ENCODE measurements around the gene TMEM132D. TPM values are rescaled to one million over a fixed set of nuclear protein-coding genes. Genes with fewer than 3 reads are reported as not detected.

Gene TMEM132D
- total and polyA plus RNA-seq, 2 donors (not counting 3 experiments of a cell fraction or from before 2014, with no cell fraction given) = not detected

DNA sequence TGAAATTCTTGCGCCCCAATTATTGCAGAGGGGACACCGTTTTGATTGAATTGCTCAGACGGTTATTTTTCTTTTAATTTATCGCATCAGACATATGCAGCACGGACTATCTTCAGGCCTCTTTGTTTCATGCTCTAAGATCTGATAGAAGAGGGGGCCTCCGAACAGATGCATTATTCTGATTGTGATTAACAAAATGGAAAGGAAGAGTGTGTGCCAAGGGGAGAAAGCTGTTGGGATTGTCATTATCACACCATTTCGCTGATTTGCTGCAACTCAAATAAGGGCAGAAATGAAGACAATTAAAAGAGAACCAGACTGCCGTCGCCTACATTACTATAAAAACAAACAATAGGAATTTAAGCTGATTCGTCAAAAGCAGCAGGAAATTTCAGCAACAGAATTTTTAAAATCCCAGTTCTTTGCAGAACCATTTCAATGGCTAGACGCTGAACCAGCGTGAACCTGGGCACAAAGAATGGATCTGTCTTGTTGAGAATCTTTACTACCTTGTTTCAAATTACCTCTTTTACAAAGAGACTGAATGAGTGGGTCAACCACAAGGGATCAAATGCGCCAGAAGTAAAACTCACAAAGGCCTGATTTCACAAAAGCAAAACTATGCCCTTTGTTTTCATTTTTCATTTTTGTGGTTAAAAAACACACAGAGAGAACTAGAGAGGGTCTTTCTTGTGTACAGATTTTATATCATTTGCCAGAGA is 30.6 kb downstream of the TMEM132D start:
- CTCF ChIA-PET = no interaction called here
- POLR2A ChIA-PET = no interaction called here
- FAIRE-seq (no peak), DNase-seq (ENCODE audit: low read depth, low spot score) (no peak)
- BruUV-seq (replicated peaks) = no TSS peak
- intact Hi-C loops (cut with micrococcal nuclease) = no loop called here
- no peaks in the 10 kb centered on the region for H3K79me2 ChIP-seq (ENCODE audit: control insufficient read depth, insufficient read depth, low read length)
- dilution Hi-C loops (cut with MboI; ENCODE audit: extremely low pct_ligation_motif_present, low sequenced_read_pairs) = no loop called here
- no peaks in the 10 kb centered on the region for H3K9me1 ChIP-seq (replicated peaks; ENCODE audit: control insufficient read depth, extremely low read depth, insufficient read depth, low read length)
- no peak overlapping the region for H3K4me2 ChIP-seq (ENCODE audit: insufficient read depth, low read length)
- TF ChIP-seq, protein P1, sequence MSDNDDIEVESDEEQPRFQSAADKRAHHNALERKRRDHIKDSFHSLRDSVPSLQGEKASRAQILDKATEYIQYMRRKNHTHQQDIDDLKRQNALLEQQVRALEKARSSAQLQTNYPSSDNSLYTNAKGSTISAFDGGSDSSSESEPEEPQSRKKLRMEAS (IDR thresholded peaks at IDR 0.05; ENCODE audit: insufficient read depth, insufficient read length) = no peak
- no peak for TF ChIP-seq POLR2A (IDR thresholded peaks at IDR 0.05; ENCODE audit: low read depth, low read length)
- no peak for TF ChIP-seq GATA2 (IDR thresholded peaks at IDR 0.05; ENCODE audit: insufficient read depth, insufficient read length, low read depth, low read length)
- TF ChIP-seq FOS (IDR thresholded peaks at IDR 0.05; ENCODE audit: borderline replicate concordance, insufficient read depth, low read length) = no peak
- no peak for TF ChIP-seq MYC (IDR thresholded peaks at IDR 0.05; ENCODE audit: low read depth, low read length)
- TF ChIP-seq, protein P2, sequence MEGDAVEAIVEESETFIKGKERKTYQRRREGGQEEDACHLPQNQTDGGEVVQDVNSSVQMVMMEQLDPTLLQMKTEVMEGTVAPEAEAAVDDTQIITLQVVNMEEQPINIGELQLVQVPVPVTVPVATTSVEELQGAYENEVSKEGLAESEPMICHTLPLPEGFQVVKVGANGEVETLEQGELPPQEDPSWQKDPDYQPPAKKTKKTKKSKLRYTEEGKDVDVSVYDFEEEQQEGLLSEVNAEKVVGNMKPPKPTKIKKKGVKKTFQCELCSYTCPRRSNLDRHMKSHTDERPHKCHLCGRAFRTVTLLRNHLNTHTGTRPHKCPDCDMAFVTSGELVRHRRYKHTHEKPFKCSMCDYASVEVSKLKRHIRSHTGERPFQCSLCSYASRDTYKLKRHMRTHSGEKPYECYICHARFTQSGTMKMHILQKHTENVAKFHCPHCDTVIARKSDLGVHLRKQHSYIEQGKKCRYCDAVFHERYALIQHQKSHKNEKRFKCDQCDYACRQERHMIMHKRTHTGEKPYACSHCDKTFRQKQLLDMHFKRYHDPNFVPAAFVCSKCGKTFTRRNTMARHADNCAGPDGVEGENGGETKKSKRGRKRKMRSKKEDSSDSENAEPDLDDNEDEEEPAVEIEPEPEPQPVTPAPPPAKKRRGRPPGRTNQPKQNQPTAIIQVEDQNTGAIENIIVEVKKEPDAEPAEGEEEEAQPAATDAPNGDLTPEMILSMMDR (IDR thresholded peaks at IDR 0.05; ENCODE audit: extremely low read depth in 1 of 2, insufficient read depth in 1 of 2, low read depth in 1 of 2, low read length in 2 of 2) = no peak
- no peak for TF ChIP-seq EZH2 (IDR thresholded peaks at IDR 0.05; ENCODE audit: borderline replicate concordance, low read depth, low read length, severe bottlenecking)
- TF ChIP-seq JUN (IDR thresholded peaks at IDR 0.05; ENCODE audit: borderline replicate concordance, insufficient read depth, insufficient read length, low read depth) = no peak
- TF ChIP-seq POLR2AphosphoS5 (IDR thresholded peaks at IDR 0.05; ENCODE audit: insufficient read depth, low read depth, low read length) = no peak
- H3K9ac ChIP-seq (replicated peaks; ENCODE audit: extremely low read depth, insufficient read depth, low read length) = no peak overlapping the region
- H4K20me1 ChIP-seq (replicated peaks; ENCODE audit: control insufficient read depth, extremely low read depth, insufficient read depth, low read length) = no peaks in the 10 kb centered on the region
- H3K4me3 ChIP-seq (replicated peaks in 1 of 3; ENCODE audit: insufficient read depth in 1 of 3, low read depth in 1 of 3, low read length in 3 of 3) = no peak overlapping the region
- no peak overlapping the region for H3K27ac ChIP-seq (ENCODE audit: insufficient read depth, low read depth, low read length)
- no peaks in the 10 kb centered on the region for H3K36me3 ChIP-seq (ENCODE audit: control insufficient read depth in 2 of 2, extremely low read depth in 1 of 2, insufficient read depth in 2 of 2, low read length in 2 of 2)
- H3K9me3 ChIP-seq (replicated peaks; ENCODE audit: control insufficient read depth, insufficient read depth, low read length) = peaks cover 2% of the 10 kb centered on the region
- no peak overlapping the region for H2AFZ ChIP-seq (ENCODE audit: low read depth, low read length)
- no peaks in the 10 kb centered on the region for H3K4me1 ChIP-seq (ENCODE audit: control insufficient read depth, extremely low read depth, insufficient read depth, low read length)
- H3K27me3 ChIP-seq (ENCODE audit: control insufficient read depth in 2 of 2, insufficient read depth in 2 of 2, low read length in 2 of 2) = no peaks in the 10 kb centered on the region
